HepG2 (cell line): Measurements from ENCODE around the gene RASAL1. TPM values are rescaled to one million over a fixed set of nuclear protein-coding genes. Genes with fewer than 3 reads are reported as not detected.

Experiments
- HNRNPK ChIP-seq: fragments of 200-400 bp; formaldehyde crosslinking; IDR thresholded peaks from 2 replicates; pipeline ENCODE4 v1.6.1; 2018; ENCODE audit warnings: low read length, low read depth, moderate library complexity, mild to moderate bottlenecking; ENCODE audit not compliant: poor library complexity, severe bottlenecking
- MAX ChIP-seq: IDR thresholded peaks from 2 replicates; pipeline ENCODE4 v1.6.1; 2012; ENCODE audit warnings: inconsistent platforms
- NFE2L1 ChIP-seq: sonication (generic); formaldehyde crosslinking; IDR thresholded peaks from 2 replicates; pipeline ENCODE4 v1.4.0; 2020; ENCODE audit warnings: missing genetic modification reagents, mild to moderate bottlenecking, borderline replicate concordance
- NFYB ChIP-seq: sonication (generic); formaldehyde crosslinking; IDR thresholded peaks from 2 replicates; pipeline ENCODE4 v1.4.0; 2020; ENCODE audit warnings: missing genetic modification reagents
- PCBP1 ChIP-seq: fragments of 200-400 bp; formaldehyde crosslinking; IDR thresholded peaks from 2 replicates; pipeline ENCODE4 v1.6.1; 2017; ENCODE audit warnings: mild to moderate bottlenecking, low read depth, low read length, borderline replicate concordance
- SRF ChIP-seq: IDR thresholded peaks from 2 replicates; pipeline ENCODE4 v1.6.1; 2011; ENCODE audit warnings: mild to moderate bottlenecking, low read depth, low read length, moderate library complexity
- SRY ChIP-seq: sonication (generic); formaldehyde crosslinking; IDR thresholded peaks from 2 replicates; pipeline ENCODE4 v1.8.0; 2022; ENCODE audit warnings: mild to moderate bottlenecking, missing genetic modification reagents
- TOPORS ChIP-seq: sonication (generic); formaldehyde crosslinking; IDR thresholded peaks from 2 replicates; pipeline ENCODE4 v1.8.0; 2023; ENCODE audit warnings: mild to moderate bottlenecking, missing genetic modification reagents
- ZBTB10 ChIP-seq: sonication (generic); formaldehyde crosslinking; IDR thresholded peaks from 2 replicates; pipeline ENCODE4 v1.4.0; 2020; ENCODE audit warnings: missing genetic modification reagents, borderline replicate concordance
- ZBTB43 ChIP-seq: sonication (generic); formaldehyde crosslinking; conservative IDR thresholded peaks from 2 replicates; pipeline ENCODE4 v1.4.0; 2020; ENCODE audit warnings: missing genetic modification reagents
- ZFAT ChIP-seq: sonication (generic); formaldehyde crosslinking; conservative IDR thresholded peaks from 2 replicates; pipeline ENCODE4 v1.8.1; 2023; ENCODE audit warnings: missing genetic modification reagents, inconsistent platforms
- ZHX2 ChIP-seq, 2 experiments: sonication (generic) in 1 of 2; formaldehyde crosslinking in 1 of 2; IDR thresholded peaks; 2 replicates each; pipeline versions ENCODE4 v1.6.1 to v1.9.0; 2014 to 2022; ENCODE audit warnings: antibody characterized with exemption in 1 of 2, borderline replicate concordance in 1 of 2, inconsistent platforms in 1 of 2, low read depth in 1 of 2, missing genetic modification reagents in 1 of 2
- ZNF430 ChIP-seq: sonication (generic); formaldehyde crosslinking; IDR thresholded peaks from 2 replicates; pipeline ENCODE4 v1.9.0; 2021; ENCODE audit warnings: mild to moderate bottlenecking, missing genetic modification reagents
- ZNF496 ChIP-seq: sonication (generic); formaldehyde crosslinking; IDR thresholded peaks from 2 replicates; pipeline ENCODE4 v1.8.1; 2023; ENCODE audit warnings: mild to moderate bottlenecking, moderate library complexity, missing genetic modification reagents; ENCODE audit not compliant: insufficient replicate concordance
- ZNF781 ChIP-seq: sonication (generic); formaldehyde crosslinking; IDR thresholded peaks from 2 replicates; pipeline ENCODE4 v1.5.1; 2020; ENCODE audit warnings: borderline replicate concordance, mild to moderate bottlenecking, missing genetic modification reagents; ENCODE audit errors: not compliant biosample characterization
- ZNF792 ChIP-seq: IDR thresholded peaks from 2 replicates; pipeline ENCODE4 v1.6.1; 2016
- ZNF879 ChIP-seq: sonication (generic); formaldehyde crosslinking; IDR thresholded peaks from 2 replicates; pipeline ENCODE4 v1.8.1; 2023; ENCODE audit warnings: missing genetic modification reagents
- polyA plus RNA-seq, 8 experiments: library from polyadenylated mRNA; depleted of rRNA in 3 of 8; stranded (reverse) in 7 of 8; unstranded in 1 of 8; fragments of >200 nt; fragmentation: Illumina TruSeq in 4 of 8; extraction: Trizol in 4 of 8; gene quantifications; 2 replicates each; pipeline versions ENCODE4 v1.2.1 to v1.2.3, GENCODE V29; 2011 to 2016; ENCODE audit warnings: low read depth in 4 of 8, missing spikeins in 1 of 8, mixed read lengths in 1 of 8; ENCODE audit not compliant: insufficient read depth in 1 of 8
- total RNA-seq, 5 experiments: library from RNA; depleted of rRNA; stranded (reverse); fragments of >200 nt; fragmentation: Illumina TruSeq; extraction: Trizol; gene quantifications; 2 replicates each; pipeline ENCODE4 v1.2.3, GENCODE V29; 2016; ENCODE audit warnings: low read depth in 1 of 5

The RASAL1 gene
- total and polyA plus RNA-seq, 2 of the 13 experiments (the other 11 are each of a cell fraction or from before 2014, with no cell fraction given), result not detected

GRCh38 chr12:113184900-113185179 is 49.3 kb upstream of the RASAL1 start (continued):
- TF ChIP-seq SRF, result no peak
- 0 out of 2 replicates have a peak, but pooled peaks have one; percentile 79 for TF ChIP-seq ZFAT (CRISPR knock-in tag)
- TF ChIP-seq NFE2L1 (CRISPR knock-in tag), result peak; percentile 73; the same call in 1 of the 2 replicates
- TF ChIP-seq PCBP1, result 0 out of 2 replicates have a peak, but pooled peaks have one; percentile 3
- TF ChIP-seq ZBTB43 (CRISPR knock-in tag), result 0 out of 2 replicates have a peak, but pooled peaks have one; percentile 16
- peak; percentile 2; the same call in 1 of the 2 replicates for TF ChIP-seq ZNF792
- TF ChIP-seq ZNF430 (CRISPR knock-in tag), result 0 out of 2 replicates have a peak, but pooled peaks have one; percentile 76
- TF ChIP-seq ZNF879 (CRISPR knock-in tag), result peak; percentile 40; the same call in 1 of the 2 replicates
- TF ChIP-seq SRY (CRISPR knock-in tag), result 0 out of 2 replicates have a peak, but pooled peaks have one; percentile 89
- peak; percentile 94 for TF ChIP-seq NFYB
- 0 out of 2 replicates have a peak, but pooled peaks have one; percentile 11 for TF ChIP-seq ZHX2 (IDR thresholded peaks at IDR 0.05; ENCODE audit: low read depth)
- no peak for TF ChIP-seq ZHX2 (CRISPR knock-in tag; IDR thresholded peaks at IDR 0.05; ENCODE audit: borderline replicate concordance)
- TF ChIP-seq MAX, result 0 out of 2 replicates have a peak, but pooled peaks have one; percentile 75
- TF ChIP-seq TOPORS (CRISPR knock-in tag), result no peak
- TF ChIP-seq ZNF496 (CRISPR knock-in tag), result no peak
- TF ChIP-seq ZBTB10 (CRISPR knock-in tag), result peak; percentile 54; the same call in 1 of the 2 replicates
- no peak for TF ChIP-seq HNRNPK
- no peak for TF ChIP-seq ZNF781 (CRISPR knock-in tag)
